Measurements from ENCODE around the gene TELO2. TPM values are rescaled to one million over a fixed set of nuclear protein-coding genes. Genes with fewer than 3 reads are reported as not detected.

TELO2 gene
- total RNA-seq, 4 donors from 2014 or later = 22.2 to 98.1 (median 49.6) TPM

DNA sequence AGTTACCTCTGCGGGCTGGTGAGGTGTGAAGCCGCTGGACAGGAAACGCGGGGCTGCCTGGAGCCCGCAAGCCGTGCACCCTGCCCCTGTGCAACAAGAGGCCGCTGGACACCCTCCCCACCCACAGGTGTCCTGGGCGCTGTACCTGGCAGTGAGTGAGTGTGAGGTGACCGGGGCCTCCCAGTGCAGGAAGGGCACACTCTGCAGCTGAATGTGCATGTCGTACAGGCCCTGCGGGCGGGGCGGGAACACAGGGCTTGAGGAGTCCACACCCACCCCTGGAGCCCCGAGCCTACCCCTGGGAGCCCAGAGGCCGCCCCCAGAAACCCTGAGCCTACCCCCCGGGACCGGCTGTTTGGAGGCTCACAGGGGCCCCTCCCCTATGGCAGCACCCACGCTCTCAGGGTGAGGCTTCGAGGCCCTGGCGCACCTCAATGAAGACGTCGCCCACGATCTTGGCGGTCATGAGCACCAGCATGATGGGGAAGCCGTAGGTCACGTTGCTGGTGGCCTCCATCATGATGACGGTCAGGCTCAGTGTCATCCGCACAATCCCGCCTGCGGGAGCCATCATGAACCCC lies 44.5 kb upstream of the TELO2 start:
- no peak overlapping the region for H3K4me3 ChIP-seq
- H3K36me3 ChIP-seq = peaks cover 0 to 19% (median 3%) of the 10 kb centered on the region in 4 donors
- in situ Hi-C loops (cut with MboI; ENCODE audit: low pct_ligation_motif_present in 1 of 4, low pct_unique_long_range_greater_than_20kb in 1 of 4, low sequenced_read_pairs in 3 of 4) = no loop called here
- no peak overlapping the region for H3K27ac ChIP-seq
- intact Hi-C loops (cut with DNase I; ENCODE audit: low total_unique reads) = no loop called here
- H3K9me3 ChIP-seq = no peaks in the 10 kb centered on the region
- no peaks in the 10 kb centered on the region for H3K4me1 ChIP-seq
- H3K27me3 ChIP-seq = no peaks in the 10 kb centered on the region
- 94% methylated on average over 30 of the region's 30 CpGs; no CpG with 5 or more reads in 1 of the 2 donors for WGBS, 2 donors (ENCODE audit: low coverage in 1 of 2)
- TF ChIP-seq POLR2A (IDR thresholded peaks at IDR 0.05) = no peak
- no peak for TF ChIP-seq POLR2AphosphoS5 (IDR thresholded peaks at IDR 0.05)
- no peak for DNase-seq

GRCh38 chr16:1449201-1449788 lies 43.9 kb upstream of the TELO2 start:
- intact Hi-C loops (cut with DNase I; ENCODE audit: low total_unique reads) = no loop called here
- WGBS, 2 donors (ENCODE audit: low coverage in 1 of 2) = 95% methylated on average over 25 of the region's 25 CpGs; no CpG with 5 or more reads in 1 of the 2 donors
- no peaks in the 10 kb centered on the region for H3K9me3 ChIP-seq
- no peak overlapping the region for H3K27ac ChIP-seq
- TF ChIP-seq POLR2AphosphoS5 (IDR thresholded peaks at IDR 0.05) (no peak), POLR2A (IDR thresholded peaks at IDR 0.05) (no peak), EP300 (IDR thresholded peaks at IDR 0.05; ENCODE audit: low read depth) (no peak)
- TF ChIP-seq, protein P1, sequence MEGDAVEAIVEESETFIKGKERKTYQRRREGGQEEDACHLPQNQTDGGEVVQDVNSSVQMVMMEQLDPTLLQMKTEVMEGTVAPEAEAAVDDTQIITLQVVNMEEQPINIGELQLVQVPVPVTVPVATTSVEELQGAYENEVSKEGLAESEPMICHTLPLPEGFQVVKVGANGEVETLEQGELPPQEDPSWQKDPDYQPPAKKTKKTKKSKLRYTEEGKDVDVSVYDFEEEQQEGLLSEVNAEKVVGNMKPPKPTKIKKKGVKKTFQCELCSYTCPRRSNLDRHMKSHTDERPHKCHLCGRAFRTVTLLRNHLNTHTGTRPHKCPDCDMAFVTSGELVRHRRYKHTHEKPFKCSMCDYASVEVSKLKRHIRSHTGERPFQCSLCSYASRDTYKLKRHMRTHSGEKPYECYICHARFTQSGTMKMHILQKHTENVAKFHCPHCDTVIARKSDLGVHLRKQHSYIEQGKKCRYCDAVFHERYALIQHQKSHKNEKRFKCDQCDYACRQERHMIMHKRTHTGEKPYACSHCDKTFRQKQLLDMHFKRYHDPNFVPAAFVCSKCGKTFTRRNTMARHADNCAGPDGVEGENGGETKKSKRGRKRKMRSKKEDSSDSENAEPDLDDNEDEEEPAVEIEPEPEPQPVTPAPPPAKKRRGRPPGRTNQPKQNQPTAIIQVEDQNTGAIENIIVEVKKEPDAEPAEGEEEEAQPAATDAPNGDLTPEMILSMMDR (IDR thresholded peaks at IDR 0.05) = no peak
- peaks cover 0 to 22% (median 3%) of the 10 kb centered on the region in 4 donors for H3K36me3 ChIP-seq
- no peak overlapping the region for H3K4me3 ChIP-seq
- H3K4me1 ChIP-seq = no peaks in the 10 kb centered on the region
- no peaks in the 10 kb centered on the region for H3K27me3 ChIP-seq
- DNase-seq = no peak
- in situ Hi-C loops (cut with MboI; ENCODE audit: low pct_ligation_motif_present in 1 of 4, low pct_unique_long_range_greater_than_20kb in 1 of 4, low sequenced_read_pairs in 3 of 4) = no loop called here

DNA sequence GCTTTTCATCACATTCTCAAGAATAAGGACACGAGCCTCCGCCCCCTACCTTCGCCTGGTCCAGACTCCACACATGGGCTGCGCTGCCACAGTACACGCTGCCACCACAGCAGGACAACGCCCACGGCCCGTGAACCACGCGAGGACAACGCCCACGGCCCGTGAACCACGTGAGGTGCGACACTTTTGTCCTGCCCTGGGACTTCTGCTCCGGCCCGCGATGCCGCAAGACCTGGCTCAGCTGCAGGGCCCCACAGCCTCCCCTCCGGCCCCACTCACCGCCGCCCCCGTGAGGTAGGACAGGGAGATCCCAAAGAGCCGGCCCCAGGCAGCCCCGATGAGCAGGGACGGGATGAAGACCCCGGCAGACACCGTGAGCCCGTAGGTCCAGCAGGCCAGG lies 42.9 kb upstream of the TELO2 start:
- Histone ChIP-seq H3K4me1 (no peaks in the 10 kb centered on the region), H3K9me3 (no peaks in the 10 kb centered on the region), H3K27me3 (no peaks in the 10 kb centered on the region), H3K27ac (no peak overlapping the region), H3K36me3 (peaks cover 0 to 31% (median 3%) of the 10 kb centered on the region in 4 donors), H3K4me3 (no peak overlapping the region)
- 85% methylated on average over 27 of the region's 29 CpGs; no CpG with 5 or more reads in 1 of the 2 donors for WGBS, 2 donors (ENCODE audit: low coverage in 1 of 2)
- no peak for DNase-seq
- in situ Hi-C loops (cut with MboI; ENCODE audit: low pct_ligation_motif_present in 1 of 4, low pct_unique_long_range_greater_than_20kb in 1 of 4, low sequenced_read_pairs in 3 of 4) = no loop called here
- intact Hi-C loops (cut with DNase I; ENCODE audit: low total_unique reads) = no loop called here
- TF ChIP-seq POLR2AphosphoS5 (IDR thresholded peaks at IDR 0.05) = no peak
- TF ChIP-seq, protein P1 (IDR thresholded peaks at IDR 0.05) = no peak
- TF ChIP-seq EP300 (IDR thresholded peaks at IDR 0.05; ENCODE audit: low read depth) = no peak
- TF ChIP-seq POLR2A (IDR thresholded peaks at IDR 0.05) = no peak

GRCh38 chr16:1450841-1451240 lies 42.3 kb upstream of the TELO2 start:
- TF ChIP-seq, protein P1 (IDR thresholded peaks at IDR 0.05) = no peak
- TF ChIP-seq POLR2A (IDR thresholded peaks at IDR 0.05) (no peak), EP300 (IDR thresholded peaks at IDR 0.05; ENCODE audit: low read depth) (no peak), POLR2AphosphoS5 (IDR thresholded peaks at IDR 0.05) (no peak)
- no peaks in the 10 kb centered on the region for H3K9me3 ChIP-seq
- WGBS, 2 donors (ENCODE audit: low coverage in 1 of 2) = 97% methylated on average over 21 of the region's 21 CpGs; no CpG with 5 or more reads in 1 of the 2 donors
- intact Hi-C loops (cut with DNase I; ENCODE audit: low total_unique reads) = no loop called here
- in situ Hi-C loops (cut with MboI; ENCODE audit: low pct_ligation_motif_present in 1 of 4, low pct_unique_long_range_greater_than_20kb in 1 of 4, low sequenced_read_pairs in 3 of 4) = no loop called here
- H3K4me3 ChIP-seq = no peak overlapping the region
- DNase-seq = no peak
- no peaks in the 10 kb centered on the region for H3K27me3 ChIP-seq
- no peaks in the 10 kb centered on the region for H3K4me1 ChIP-seq
- peaks cover 0 to 37% (median 3%) of the 10 kb centered on the region in 4 donors for H3K36me3 ChIP-seq
- H3K27ac ChIP-seq = no peak overlapping the region
